NB4 (cell line): ENCODE data around the gene ADD1.

Source experiments
- MYC ChIP-seq: IDR thresholded peaks from 2 replicates; pipeline ENCODE4 v1.6.1; 2011; ENCODE audit warnings: low read depth, low read length
- TF ChIP-seq, protein P1 (sequence below): IDR thresholded peaks from one replicate; pipeline ENCODE4 v1.5.1; 2012; ENCODE audit warnings: low read depth, low read length
- TF ChIP-seq, protein P2 (sequence below): IDR thresholded peaks from 2 replicates; pipeline ENCODE4 v1.6.1; 2011; ENCODE audit warnings: low read depth, low read length

DNA sequence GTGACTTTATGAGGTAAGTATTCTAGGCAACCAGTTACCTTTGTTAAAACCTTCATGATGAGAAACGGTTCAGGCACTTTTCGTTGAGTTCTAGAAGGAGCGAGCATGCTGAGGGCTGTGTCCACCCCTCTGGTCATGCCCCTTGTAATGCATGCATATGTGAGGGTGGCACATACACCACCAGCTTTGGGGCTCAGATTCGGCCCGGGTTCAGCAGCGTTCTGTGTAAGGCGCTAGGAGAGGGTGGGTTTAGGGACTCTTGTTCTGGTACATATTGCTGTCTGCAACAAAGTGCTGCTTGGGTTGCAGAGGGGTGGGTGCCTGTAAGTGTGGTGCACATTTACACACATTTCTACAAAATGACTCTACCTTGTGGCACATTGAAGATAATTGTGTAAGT, 65.0 kb downstream of the ADD1 start:
- TF ChIP-seq, protein P1, sequence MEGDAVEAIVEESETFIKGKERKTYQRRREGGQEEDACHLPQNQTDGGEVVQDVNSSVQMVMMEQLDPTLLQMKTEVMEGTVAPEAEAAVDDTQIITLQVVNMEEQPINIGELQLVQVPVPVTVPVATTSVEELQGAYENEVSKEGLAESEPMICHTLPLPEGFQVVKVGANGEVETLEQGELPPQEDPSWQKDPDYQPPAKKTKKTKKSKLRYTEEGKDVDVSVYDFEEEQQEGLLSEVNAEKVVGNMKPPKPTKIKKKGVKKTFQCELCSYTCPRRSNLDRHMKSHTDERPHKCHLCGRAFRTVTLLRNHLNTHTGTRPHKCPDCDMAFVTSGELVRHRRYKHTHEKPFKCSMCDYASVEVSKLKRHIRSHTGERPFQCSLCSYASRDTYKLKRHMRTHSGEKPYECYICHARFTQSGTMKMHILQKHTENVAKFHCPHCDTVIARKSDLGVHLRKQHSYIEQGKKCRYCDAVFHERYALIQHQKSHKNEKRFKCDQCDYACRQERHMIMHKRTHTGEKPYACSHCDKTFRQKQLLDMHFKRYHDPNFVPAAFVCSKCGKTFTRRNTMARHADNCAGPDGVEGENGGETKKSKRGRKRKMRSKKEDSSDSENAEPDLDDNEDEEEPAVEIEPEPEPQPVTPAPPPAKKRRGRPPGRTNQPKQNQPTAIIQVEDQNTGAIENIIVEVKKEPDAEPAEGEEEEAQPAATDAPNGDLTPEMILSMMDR, result no peak
- TF ChIP-seq, protein P2, sequence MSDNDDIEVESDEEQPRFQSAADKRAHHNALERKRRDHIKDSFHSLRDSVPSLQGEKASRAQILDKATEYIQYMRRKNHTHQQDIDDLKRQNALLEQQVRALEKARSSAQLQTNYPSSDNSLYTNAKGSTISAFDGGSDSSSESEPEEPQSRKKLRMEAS, result no peak
- TF ChIP-seq MYC, result no peak
